ENCODE measurements around the gene CELF5.
"Not testable (repeated sequence)": the region's sequence is repeated elsewhere in the genome, so short reads cannot be mapped to it uniquely, and the experiment has no call there.

Gene CELF5

DNA sequence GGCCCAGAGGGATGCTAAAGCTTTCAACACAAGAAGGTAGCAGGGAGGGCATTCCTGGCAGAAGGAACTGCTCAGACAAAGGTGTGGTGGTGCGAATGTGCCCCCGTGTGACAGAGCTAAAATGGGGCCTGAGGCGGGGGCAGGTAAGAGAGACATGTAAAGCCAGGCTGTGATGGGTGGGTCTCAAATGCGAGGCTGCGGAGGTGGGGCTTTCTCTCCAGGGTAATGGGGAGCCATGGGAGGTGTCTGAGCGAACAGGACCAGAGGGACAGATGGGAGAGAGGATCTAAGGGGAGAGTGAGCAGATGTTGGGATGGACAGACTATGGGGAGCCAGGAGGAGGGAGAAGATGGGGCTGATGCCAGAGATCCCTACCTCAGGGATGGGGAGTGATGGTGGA is 97.2 kb downstream of the CELF5 start:
- no peak overlapping the region for H3K27ac Mint-ChIP-seq
- H3K36me3 Mint-ChIP-seq, result no peaks in the 10 kb centered on the region
- no peak overlapping the region for H3K4me3 Mint-ChIP-seq
- H3K27me3 Mint-ChIP-seq, result peaks cover 6% of the 10 kb centered on the region
- no peaks in the 10 kb centered on the region for H3K9me3 Mint-ChIP-seq
- no peaks in the 10 kb centered on the region for H3K4me1 Mint-ChIP-seq

DNA sequence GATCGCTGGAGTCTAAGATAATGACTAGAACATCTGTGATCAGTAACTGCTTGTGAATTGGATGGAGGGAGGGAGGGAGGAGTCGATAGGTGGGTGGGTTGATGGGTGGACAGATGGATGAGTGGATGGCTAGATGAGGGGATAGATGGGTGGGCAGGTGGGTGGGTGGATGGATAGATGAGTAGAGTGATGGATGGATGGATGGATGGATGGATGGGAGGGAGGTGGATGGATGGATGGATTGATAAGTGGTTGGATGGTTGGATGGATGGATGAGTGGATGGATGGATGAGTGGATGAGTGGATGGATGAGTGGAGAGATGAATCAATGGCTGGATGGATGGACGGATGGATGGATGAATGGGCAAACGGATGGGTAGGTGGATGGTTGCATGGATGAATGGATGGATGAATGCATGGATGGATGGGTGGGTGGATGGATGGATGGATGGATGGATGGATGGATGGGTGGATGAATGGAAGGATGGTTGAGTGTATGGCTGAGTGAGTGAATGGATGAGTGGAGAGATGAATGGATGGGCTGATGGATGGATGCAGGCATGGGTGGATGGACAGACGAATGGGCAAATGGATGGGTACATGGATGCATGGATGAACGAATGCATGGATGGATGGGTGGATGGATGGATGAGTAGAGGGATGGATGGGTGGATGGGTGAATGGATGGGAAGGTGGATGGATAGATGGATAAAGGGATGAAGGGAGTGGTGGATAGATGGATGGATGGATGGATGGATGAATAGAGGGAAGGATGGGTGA is 97.9 kb downstream of the CELF5 start:
- peaks cover 4% of the 10 kb centered on the region for H3K4me1 Mint-ChIP-seq
- no peak overlapping the region for H3K27ac Mint-ChIP-seq
- no peaks in the 10 kb centered on the region for H3K9me3 Mint-ChIP-seq
- no peak overlapping the region for H3K4me3 Mint-ChIP-seq
- H3K27me3 Mint-ChIP-seq, result peaks cover 6% of the 10 kb centered on the region
- H3K36me3 Mint-ChIP-seq, result no peaks in the 10 kb centered on the region

DNA sequence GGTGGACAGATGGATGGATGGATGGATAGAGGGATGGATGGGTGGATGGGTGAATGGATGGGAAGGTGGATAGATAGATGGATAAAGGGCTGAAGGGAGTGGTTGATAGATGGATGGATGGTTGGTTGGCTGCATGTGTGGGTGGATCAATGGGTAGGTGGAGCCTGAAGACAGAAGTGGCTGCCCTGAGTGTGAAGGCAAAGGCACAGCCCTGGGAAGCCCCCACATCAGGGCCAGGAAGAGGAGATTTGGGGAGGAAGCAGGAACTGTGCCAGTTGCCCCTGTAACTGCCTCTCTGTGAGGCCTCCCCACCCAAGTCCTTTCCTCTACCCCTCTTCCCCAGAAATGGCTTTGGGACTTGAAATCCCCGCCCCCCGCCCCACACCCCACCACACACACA is 98.6 kb downstream of the CELF5 start:
- H3K27ac Mint-ChIP-seq, result peak overlapping the region; percentile 39
- H3K9me3 Mint-ChIP-seq, result no peaks in the 10 kb centered on the region
- peaks cover 4% of the 10 kb centered on the region for H3K4me1 Mint-ChIP-seq
- no peak overlapping the region for H3K4me3 Mint-ChIP-seq
- peaks cover 6% of the 10 kb centered on the region for H3K27me3 Mint-ChIP-seq
- no peaks in the 10 kb centered on the region for H3K36me3 Mint-ChIP-seq

DNA sequence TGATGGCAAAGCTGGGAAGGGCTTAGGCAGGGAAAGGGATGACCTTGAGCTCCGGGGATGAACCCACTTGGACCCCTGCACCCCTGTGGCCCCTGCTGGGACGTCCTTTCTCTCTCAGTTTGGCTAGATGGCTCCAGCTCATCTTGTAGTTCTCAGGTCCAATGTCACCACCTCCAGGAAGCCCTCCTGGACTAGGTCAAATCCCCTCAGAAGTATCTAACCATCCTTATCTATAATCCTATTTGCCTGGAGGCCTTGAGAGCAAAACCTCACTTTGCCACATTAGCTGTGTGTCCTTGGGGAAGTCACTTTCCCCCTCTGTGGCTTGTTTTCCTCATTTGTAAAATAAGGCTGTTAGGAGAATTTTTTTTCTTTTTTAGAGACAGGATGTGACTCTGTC is 99.2 kb downstream of the CELF5 start:
- H3K4me3 Mint-ChIP-seq, result no peak overlapping the region
- peaks cover 4% of the 10 kb centered on the region for H3K4me1 Mint-ChIP-seq
- H3K36me3 Mint-ChIP-seq, result no peaks in the 10 kb centered on the region
- peaks cover 6% of the 10 kb centered on the region for H3K27me3 Mint-ChIP-seq
- H3K27ac Mint-ChIP-seq, result no peak overlapping the region
- no peaks in the 10 kb centered on the region for H3K9me3 Mint-ChIP-seq

DNA sequence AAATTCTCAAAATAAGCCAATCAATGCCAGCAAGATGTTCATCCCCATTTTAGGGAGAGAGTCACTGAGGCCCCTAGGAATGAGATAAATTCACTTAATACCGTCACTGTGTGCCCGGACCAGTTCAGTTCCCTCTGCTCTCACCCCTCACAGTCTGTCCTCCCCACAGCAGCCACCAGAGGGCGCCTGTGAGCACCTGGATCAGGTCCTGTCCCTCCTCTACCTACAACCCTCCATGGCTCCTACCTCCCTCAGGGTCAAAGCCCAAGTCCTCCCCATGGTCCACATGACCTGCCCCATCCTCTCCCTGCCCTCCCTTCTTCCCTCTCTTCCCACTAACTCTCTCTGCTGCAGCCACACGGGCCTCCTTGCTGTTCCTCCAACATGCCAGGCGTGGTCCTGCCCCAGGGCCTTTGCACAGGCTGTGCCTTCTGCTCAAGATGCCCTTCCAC is 100.0 kb downstream of the CELF5 start:
- peaks cover 4% of the 10 kb centered on the region for H3K4me1 Mint-ChIP-seq
- H3K27me3 Mint-ChIP-seq, result peaks cover 6% of the 10 kb centered on the region
- H3K36me3 Mint-ChIP-seq, result no peaks in the 10 kb centered on the region
- H3K27ac Mint-ChIP-seq, result no peak overlapping the region
- no peaks in the 10 kb centered on the region for H3K9me3 Mint-ChIP-seq
- H3K4me3 Mint-ChIP-seq, result no peak overlapping the region

DNA sequence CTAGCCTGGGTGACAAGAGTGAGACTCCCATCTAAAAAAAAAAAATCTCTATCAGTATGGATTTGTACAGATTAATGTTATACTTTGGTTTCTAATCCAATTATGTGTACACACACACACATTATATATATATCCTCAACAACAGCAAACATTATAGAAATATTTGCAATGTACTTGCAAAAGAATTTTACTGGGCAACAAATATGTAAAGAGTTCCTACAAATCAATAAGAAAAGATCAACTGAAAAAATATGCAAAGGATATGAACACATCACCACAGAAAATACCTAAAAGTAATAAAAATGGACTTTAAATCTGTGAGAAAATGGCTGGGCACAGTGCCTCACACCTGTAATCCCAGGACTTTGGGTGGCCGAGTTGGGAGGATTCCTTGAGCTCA is 101.0 kb downstream of the CELF5 start:
- H3K9me3 Mint-ChIP-seq, result no peaks in the 10 kb centered on the region
- H3K4me3 Mint-ChIP-seq, result no peak overlapping the region
- H3K36me3 Mint-ChIP-seq, result no peaks in the 10 kb centered on the region
- peaks cover 4% of the 10 kb centered on the region for H3K4me1 Mint-ChIP-seq
- H3K27ac Mint-ChIP-seq, result no peak overlapping the region
- peaks cover 3% of the 10 kb centered on the region for H3K27me3 Mint-ChIP-seq

DNA sequence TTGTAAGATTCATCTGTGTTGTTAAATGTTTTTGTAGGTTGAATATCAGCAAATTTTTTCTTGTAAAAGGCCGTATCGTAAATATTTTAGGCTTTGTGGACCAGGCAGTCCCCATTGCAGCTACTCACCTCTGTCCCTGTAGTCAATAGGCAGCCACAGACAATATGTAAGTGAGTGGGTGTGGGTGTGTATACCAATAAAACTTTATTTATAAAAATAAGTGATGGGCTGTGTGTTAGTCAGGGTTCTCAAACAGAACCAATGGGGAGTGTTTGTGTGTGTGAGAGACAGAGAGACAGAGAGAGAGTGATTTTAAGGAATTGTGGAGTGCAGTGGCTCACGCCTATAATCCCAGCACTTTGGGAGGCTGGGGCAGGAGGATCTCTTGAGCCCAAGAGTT is 104.3 kb downstream of the CELF5 start:
- no peak overlapping the region for H3K27ac Mint-ChIP-seq
- no peaks in the 10 kb centered on the region for H3K27me3 Mint-ChIP-seq

DNA sequence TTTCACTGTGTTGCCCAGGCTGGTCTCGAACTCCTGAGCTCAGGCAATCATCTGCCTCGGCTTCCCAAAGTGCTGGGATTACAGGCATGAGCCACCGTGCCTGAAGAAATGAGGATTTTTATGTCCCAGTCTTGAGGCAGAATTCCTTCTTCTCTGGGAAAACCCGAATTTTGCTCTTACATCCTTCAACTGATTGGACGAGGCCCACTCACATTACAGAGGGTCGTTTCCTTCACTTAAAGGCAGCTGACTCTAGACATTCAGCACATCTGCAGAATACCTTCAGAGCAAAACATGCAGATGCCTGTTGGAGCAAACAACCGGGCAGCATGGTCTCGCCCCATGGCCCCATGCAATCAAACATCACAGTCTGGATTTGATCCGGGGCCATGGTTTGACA is 105.6 kb downstream of the CELF5 start:
- no peaks in the 10 kb centered on the region for H3K9me3 Mint-ChIP-seq
- H3K27ac Mint-ChIP-seq, result no peak overlapping the region
- H3K27me3 Mint-ChIP-seq, result no peaks in the 10 kb centered on the region
- no peaks in the 10 kb centered on the region for H3K36me3 Mint-ChIP-seq
- peaks cover 4% of the 10 kb centered on the region for H3K4me1 Mint-ChIP-seq
- H3K4me3 Mint-ChIP-seq, result no peak overlapping the region

More for the DNA sequence above, 104.3 kb downstream of the CELF5 start:
- Mint-ChIP-seq H3K4me1 (peaks cover 4% of the 10 kb centered on the region), H3K36me3 (no peaks in the 10 kb centered on the region), H3K9me3 (no peaks in the 10 kb centered on the region), H3K4me3 (no peak overlapping the region)

DNA sequence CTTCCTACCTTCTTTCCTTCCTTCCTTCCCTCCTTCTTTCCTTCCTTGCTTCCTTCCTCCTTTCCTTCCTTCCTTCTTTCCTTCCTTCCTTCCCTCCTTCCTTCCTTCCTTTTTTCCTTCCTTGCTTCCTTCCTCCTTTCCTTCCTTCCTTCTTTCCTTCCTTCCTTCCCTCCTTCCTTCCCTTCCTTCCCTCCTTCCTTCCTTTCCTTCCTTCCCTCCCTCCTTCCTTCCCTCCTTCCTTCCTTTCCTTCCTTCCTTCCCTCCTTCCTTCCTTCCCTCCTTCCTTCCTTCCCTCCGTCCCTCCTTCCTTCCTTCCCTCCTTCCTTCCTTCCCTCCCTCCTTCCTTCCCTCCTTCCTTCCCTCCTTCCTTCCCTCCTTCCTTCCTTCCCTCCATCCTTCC is 107.8 kb downstream of the CELF5 start:
- not testable (repeated sequence) for H3K4me1 Mint-ChIP-seq, H3K27me3 Mint-ChIP-seq, H3K4me3 Mint-ChIP-seq, H3K9me3 Mint-ChIP-seq, H3K36me3 Mint-ChIP-seq, H3K27ac Mint-ChIP-seq

DNA sequence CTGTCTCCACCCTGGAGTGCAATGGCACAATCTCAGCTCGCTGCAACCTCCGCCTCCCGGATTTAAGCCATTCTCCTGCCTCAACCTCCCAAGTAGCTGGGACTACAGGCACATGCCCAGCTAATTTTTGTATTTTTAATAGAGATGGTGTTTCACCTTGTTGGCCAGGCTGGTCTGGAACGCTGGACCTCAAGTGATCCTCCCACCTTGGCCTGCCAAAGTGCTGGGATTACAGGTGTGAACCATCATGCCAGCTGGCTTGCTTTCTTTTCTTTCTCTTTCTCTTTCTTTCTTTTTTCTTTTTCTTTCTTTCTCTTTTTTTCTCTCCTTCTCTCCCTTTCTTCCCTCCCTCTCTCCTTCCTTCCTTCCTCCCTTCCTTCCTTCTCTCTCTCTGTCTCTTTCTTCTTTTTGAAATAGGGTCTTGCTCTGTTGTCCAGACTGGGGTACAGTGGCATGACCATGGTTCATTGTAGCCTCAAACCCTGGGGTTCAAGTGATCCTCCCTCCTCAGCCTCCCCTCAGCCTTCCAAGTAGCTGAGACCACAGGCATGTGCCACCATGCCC is 108.6 kb downstream of the CELF5 start:
- Mint-ChIP-seq H3K27me3 (no peaks in the 10 kb centered on the region), H3K4me1 (no peaks in the 10 kb centered on the region), H3K9me3 (no peaks in the 10 kb centered on the region), H3K36me3 (no peaks in the 10 kb centered on the region), H3K4me3 (no peak overlapping the region), H3K27ac (peak overlapping the region; percentile 74)

DNA sequence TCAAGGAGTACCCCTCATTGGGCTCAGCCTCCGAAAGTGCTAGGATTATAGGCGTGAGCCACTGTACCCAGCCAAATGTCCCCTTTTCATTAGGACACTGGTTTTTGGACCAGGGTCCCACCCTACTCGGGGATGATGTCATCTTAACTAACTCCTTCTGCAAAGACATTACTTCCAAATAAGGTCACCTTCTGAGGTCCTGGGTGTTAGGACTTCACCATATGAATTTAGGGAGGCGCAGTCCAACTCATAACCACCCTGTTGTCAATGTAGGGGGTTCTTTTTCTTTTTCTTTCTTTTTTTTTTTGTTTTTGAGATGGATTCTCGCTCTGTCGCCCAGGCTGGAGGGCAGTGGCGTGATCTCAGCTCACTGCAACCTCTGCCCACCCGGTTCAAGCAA is 109.2 kb downstream of the CELF5 start:
- H3K27me3 Mint-ChIP-seq, result no peaks in the 10 kb centered on the region
- H3K9me3 Mint-ChIP-seq, result no peaks in the 10 kb centered on the region
- H3K27ac Mint-ChIP-seq, result no peak overlapping the region
- H3K36me3 Mint-ChIP-seq, result no peaks in the 10 kb centered on the region
- peaks cover 3% of the 10 kb centered on the region for H3K4me1 Mint-ChIP-seq
- H3K4me3 Mint-ChIP-seq, result no peak overlapping the region

DNA sequence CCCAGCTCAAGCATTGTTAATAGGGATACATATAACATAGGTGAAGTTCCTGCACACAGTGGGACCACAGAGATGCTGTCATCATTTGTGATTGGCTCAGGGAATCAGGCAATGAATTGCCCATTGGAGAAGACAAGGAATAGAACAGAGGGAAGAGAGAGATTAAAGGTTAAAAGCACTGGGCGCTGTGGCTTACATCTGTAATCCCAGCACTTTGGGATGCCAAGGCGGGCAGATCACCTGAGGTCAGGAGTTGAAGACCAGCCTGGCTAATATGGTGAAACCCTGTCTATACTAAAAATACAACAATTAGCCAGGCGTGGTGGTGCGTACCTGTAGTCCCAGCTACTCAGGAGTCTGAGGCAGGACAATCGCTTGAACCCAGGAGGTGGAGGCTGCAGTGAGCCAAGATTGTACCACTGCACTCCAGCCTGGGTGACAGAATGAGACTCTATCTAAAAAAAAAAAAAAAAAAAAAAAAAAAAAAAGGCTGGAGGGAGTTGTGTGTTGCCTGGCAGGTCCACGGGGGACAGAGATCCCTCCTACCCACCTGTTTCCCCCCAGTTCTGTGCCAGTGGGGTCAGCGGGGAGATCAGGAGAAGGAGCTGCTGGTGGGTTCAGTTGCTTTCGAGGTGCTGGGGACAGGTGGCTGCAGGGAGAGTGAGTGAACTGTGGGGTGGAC is 110.4 kb downstream of the CELF5 start:
- H3K4me3 Mint-ChIP-seq, H3K36me3 Mint-ChIP-seq, H3K4me1 Mint-ChIP-seq, H3K27me3 Mint-ChIP-seq, H3K9me3 Mint-ChIP-seq: not testable (repeated sequence)
- H3K27ac Mint-ChIP-seq, result peak overlapping the region; percentile 6

DNA sequence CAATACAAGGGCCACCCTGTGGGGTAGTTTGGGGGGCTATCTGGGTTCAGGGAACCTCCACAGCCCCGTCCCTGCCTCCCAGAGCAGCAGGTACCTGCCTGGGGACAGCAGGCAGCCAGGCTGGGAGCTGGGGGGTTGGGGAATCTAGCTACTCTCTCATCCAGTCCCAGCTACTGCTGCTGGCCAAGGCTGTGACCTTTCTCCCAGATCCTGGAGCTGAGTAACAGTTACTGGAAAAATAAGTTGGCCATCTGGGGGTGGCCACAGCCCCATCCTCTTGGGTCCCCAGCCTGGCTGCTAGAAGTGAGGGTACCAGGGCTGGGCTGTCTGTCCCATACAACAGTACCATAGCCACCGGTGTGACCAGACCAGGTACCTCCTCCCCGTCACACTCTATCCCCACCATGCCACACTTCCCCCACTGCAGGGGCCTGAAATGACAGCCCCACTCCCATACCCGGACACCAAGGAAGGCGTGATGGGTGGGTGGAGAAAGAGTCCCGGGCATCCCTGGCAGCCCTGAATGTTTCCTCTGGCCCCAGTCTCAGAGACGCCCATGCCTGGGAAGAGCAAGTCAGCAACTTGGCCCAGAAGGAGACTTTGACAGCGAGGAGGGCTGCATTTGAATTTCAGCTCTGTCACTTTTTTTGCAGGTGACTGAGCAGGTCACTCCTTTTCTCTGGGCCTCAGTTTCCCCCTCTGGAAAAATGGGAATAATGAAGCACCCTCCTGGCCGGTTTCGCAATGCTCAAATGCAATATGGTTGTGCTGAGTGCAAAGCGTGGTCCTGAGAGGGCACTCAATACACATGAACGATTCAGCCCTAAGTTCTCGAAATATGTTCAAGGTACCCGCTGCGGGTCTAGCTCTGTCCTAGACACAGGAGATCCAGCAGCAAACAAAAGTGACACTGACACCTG is 111.2 kb downstream of the CELF5 start:
- Mint-ChIP-seq H3K9me3 (no peaks in the 10 kb centered on the region), H3K36me3 (no peaks in the 10 kb centered on the region), H3K27me3 (no peaks in the 10 kb centered on the region), H3K4me1 (peaks cover 6% of the 10 kb centered on the region), H3K4me3 (no peak overlapping the region), H3K27ac (no peak overlapping the region)

DNA sequence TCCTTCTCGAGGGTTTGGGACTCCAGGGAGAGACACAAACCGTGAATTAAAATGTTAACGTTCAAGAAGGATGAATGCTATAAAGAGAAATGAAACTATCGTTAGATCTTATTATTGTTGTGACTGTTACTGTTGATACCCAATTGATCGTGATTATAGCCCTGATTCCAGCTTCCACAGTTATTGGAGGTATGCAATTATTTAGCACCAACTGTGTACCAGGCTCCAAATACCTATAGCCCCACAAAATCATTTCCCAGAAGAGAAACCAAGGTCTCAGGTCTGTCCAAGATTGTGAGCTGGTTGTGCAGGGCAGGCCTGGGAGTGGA is 111.9 kb downstream of the CELF5 start:
- Mint-ChIP-seq H3K4me3 (no peak overlapping the region), H3K9me3 (no peaks in the 10 kb centered on the region), H3K4me1 (peaks cover 6% of the 10 kb centered on the region), H3K27me3 (no peaks in the 10 kb centered on the region), H3K27ac (no peak overlapping the region), H3K36me3 (no peaks in the 10 kb centered on the region)

DNA sequence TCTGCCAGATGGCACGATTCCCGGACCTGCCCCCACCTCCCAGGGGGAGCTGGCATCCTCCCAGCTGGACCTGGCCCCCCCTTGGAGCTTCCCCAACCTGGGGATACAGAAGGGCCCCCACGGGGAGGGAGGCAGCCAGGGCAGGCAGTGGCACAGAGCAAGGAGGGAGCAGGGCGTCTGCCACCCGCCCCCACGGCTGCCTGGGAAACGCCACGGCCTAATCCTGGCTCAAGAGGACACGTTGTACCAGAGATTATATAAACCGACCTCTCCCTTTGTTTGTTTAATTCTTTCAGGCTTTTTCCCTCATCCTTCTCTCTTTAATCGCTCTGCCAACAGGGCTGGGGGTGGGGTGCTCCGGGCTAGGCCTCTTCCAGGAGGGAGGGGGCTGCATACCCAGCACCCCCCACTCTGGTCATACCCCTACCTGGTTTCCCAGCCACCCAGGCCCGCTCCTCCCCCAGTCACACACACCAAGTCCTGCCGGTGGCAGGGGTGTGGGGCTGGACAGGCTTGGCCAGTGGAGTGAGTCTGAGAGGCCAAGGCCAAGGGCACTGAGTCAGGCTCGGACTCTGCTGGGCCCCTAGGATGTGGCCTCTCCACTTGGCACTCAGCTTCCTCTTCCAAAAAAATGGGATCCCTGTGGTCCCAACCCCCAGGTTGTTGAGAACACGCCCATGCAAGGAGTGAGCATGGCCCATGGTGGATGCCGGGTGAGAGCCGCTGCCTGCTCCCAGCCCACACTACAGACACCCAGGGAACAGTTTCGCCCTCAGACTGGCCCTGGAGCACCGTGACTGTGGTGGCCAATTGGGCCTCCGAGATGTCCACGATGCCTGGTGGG is 112.4 kb downstream of the CELF5 start:
- Mint-ChIP-seq H3K27me3 (no peaks in the 10 kb centered on the region), H3K4me1 (peaks cover 6% of the 10 kb centered on the region), H3K27ac (no peak overlapping the region), H3K9me3 (no peaks in the 10 kb centered on the region), H3K36me3 (no peaks in the 10 kb centered on the region), H3K4me3 (no peak overlapping the region)
